Neuron (in vitro differentiated cells): ENCODE data around the gene POU2AF3.
"Not testable (repeated sequence)": the region's sequence is repeated elsewhere in the genome, so short reads cannot be mapped to it uniquely, and the experiment has no call there.

ENCODE experiments used
- H2AFZ ChIP-seq: one replicate; pipeline ENCODE4 v1.6.1; 2013; ENCODE audit warnings: low read depth, mild to moderate bottlenecking, inconsistent platforms, low read length, moderate library complexity
- H3K27me3 ChIP-seq: one replicate; pipeline ENCODE4 v1.6.1; 2013; ENCODE audit warnings: low read length; ENCODE audit not compliant: insufficient read depth
- H3K36me3 ChIP-seq: one replicate; pipeline ENCODE4 v1.6.1; 2013; ENCODE audit warnings: low read length; ENCODE audit not compliant: insufficient read depth
- H3K4me1 ChIP-seq: one replicate; pipeline ENCODE4 v1.6.1; 2013; ENCODE audit warnings: low read length; ENCODE audit not compliant: insufficient read depth
- H3K4me3 ChIP-seq: 2 replicates; pipeline ENCODE4 v1.5.1; 2013; ENCODE audit warnings: mild to moderate bottlenecking, low read length, moderate library complexity
- H3K9me3 ChIP-seq: one replicate; pipeline ENCODE4 v1.6.1; 2013; ENCODE audit warnings: low read length

POU2AF3 gene

GRCh38 chr11:111305162-111305802, 6.9 kb downstream of the POU2AF3 start:
- no peaks in the 10 kb centered on the region for H3K36me3 ChIP-seq
- peaks cover 21% of the 10 kb centered on the region for H3K27me3 ChIP-seq
- H2AFZ ChIP-seq, result no peak overlapping the region
- no peak overlapping the region for H3K4me3 ChIP-seq
- H3K9me3 ChIP-seq, result no peaks in the 10 kb centered on the region
- H3K4me1 ChIP-seq, result no peaks in the 10 kb centered on the region

GRCh38 chr11:111305876-111306275, 7.5 kb downstream of the POU2AF3 start:
- Histone ChIP-seq H2AFZ (no peak overlapping the region), H3K9me3 (no peaks in the 10 kb centered on the region), H3K27me3 (peaks cover 15% of the 10 kb centered on the region), H3K36me3 (no peaks in the 10 kb centered on the region), H3K4me3 (no peak overlapping the region), H3K4me1 (no peaks in the 10 kb centered on the region)

DNA sequence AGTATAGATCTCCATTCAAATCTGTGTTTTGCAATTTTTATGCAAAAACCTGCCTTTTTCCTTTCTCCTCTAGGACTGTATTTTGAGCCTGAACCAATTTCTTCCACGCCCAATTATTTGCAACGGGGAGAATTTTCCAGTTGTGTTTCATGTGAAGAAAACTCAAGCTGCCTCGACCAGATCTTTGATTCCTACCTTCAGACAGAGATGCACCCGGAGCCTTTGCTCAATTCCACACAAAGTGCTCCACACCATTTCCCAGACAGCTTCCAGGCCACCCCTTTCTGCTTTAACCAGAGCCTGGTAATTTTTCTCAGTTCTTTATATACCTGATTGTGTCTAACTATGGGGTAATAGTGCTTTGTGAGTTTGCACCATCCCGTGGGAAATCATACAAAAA, 8.0 kb downstream of the POU2AF3 start:
- no peaks in the 10 kb centered on the region for H3K36me3 ChIP-seq
- H3K4me3 ChIP-seq, result no peak overlapping the region
- H3K27me3 ChIP-seq, result peaks cover 10% of the 10 kb centered on the region
- no peak overlapping the region for H2AFZ ChIP-seq
- H3K9me3 ChIP-seq, result no peaks in the 10 kb centered on the region
- no peaks in the 10 kb centered on the region for H3K4me1 ChIP-seq

- Histone ChIP-seq H2AFZ (no peak overlapping the region), H3K36me3 (no peaks in the 10 kb centered on the region), H3K4me3 (no peak overlapping the region), H3K4me1 (no peaks in the 10 kb centered on the region), H3K9me3 (no peaks in the 10 kb centered on the region), H3K27me3 (peaks cover 8% of the 10 kb centered on the region)
These were observed 9.2 kb downstream of the POU2AF3 start for GRCh38 chr11:111307472-111308108.

DNA sequence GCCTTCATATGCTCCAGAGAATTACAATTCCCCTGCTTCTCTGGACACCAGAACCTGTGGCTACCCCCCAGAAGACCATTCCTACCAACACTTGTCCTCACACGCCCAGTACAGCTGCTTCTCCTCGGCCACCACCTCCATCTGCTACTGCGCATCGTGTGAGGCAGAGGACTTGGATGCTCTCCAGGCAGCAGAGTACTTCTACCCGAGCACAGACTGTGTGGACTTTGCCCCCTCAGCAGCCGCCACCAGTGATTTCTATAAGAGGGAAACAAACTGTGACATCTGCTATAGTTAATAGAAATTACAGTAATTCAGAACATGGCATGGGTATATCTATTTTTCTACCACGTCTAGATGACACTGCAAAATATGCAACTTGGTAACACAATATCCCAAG, 9.8 kb downstream of the POU2AF3 start:
- H3K36me3 ChIP-seq, result no peaks in the 10 kb centered on the region
- no peaks in the 10 kb centered on the region for H3K9me3 ChIP-seq
- H3K27me3 ChIP-seq, result peaks cover 8% of the 10 kb centered on the region
- no peak overlapping the region for H2AFZ ChIP-seq
- no peaks in the 10 kb centered on the region for H3K4me1 ChIP-seq
- H3K4me3 ChIP-seq, result no peak overlapping the region

DNA sequence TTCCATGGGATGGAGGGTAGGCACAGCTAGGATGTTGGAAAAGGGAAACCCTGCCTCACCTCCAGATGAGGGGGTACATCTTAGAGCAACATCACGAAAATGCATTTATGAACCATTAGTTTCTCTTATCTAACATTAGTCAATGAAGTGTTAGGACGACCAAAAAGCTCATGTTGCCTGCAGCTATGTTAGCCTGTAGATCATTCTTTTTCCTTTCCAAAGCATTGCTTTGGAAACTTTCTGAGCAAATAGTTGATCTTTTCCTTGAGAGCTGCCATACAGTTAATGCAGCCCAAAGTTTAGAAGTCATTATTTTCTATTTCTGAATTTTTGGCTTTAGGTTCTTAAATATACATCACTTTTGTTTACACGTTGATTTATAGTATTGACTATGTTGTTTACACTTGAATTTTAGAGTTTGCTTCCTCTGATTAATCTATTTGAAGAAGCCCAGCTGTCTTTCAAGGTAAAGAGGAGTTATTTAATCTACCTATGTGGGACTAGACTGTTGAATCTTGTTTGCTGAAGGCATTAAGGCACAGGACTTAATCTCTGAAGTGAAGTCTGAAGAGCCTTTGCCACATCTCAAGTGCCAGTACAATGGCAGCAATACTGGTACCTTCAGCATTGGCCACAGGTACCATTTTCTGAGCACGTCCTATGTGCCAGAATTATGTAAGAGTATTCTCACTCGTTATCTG, 11.0 kb downstream of the POU2AF3 start:
- Histone ChIP-seq H2AFZ (no peak overlapping the region), H3K4me3 (no peak overlapping the region), H3K9me3 (no peaks in the 10 kb centered on the region), H3K27me3 (peaks cover 8% of the 10 kb centered on the region), H3K4me1 (no peaks in the 10 kb centered on the region), H3K36me3 (no peaks in the 10 kb centered on the region)

DNA sequence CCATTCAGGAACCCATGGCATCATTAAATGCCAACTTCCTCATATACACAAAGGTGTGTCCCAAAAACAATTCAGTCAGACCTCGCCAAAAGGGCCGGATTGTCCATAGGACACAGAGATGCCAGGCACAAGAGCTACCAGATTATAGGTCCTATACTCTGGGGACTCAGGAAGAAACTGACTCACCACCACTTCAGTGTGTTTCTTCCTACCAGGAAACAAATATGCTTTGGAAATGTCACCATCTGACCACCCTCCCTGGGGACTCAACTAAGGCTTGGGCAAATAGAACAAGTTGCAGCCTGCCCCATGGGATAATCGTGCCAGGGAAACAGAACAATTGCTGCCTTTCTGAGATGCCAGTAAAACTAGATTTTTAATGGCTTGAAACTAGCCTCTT, 11.7 kb downstream of the POU2AF3 start:
- Histone ChIP-seq H3K36me3 (no peaks in the 10 kb centered on the region), H3K9me3 (no peaks in the 10 kb centered on the region), H2AFZ (no peak overlapping the region), H3K4me1 (no peaks in the 10 kb centered on the region), H3K27me3 (peaks cover 8% of the 10 kb centered on the region), H3K4me3 (no peak overlapping the region)

DNA sequence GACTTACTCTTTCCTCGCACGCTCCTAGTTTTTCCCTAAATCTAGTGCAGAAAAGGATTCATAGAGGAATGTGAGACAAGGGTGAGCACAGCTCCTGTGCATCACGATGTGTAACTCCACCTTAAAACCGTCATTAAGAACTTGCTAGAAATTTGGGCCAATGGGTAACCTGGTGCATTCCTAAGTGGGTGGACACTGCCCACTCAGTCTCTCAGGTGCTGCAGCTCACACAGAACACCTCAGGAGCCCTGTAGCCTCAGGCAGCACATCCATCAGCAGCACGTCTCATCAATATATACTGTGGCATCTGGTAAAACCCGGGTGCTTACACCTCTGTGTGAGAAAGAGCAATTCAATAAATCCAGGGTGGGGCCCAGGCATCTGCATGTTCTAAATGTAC, 12.4 kb downstream of the POU2AF3 start:
- Histone ChIP-seq H3K4me1 (no peaks in the 10 kb centered on the region), H3K4me3 (no peak overlapping the region), H3K27me3 (peaks cover 3% of the 10 kb centered on the region), H2AFZ (no peak overlapping the region), H3K36me3 (no peaks in the 10 kb centered on the region), H3K9me3 (no peaks in the 10 kb centered on the region)

- no peaks in the 10 kb centered on the region for H3K36me3 ChIP-seq
- no peaks in the 10 kb centered on the region for H3K9me3 ChIP-seq
- no peaks in the 10 kb centered on the region for H3K4me1 ChIP-seq
- H3K4me3 ChIP-seq, result no peak overlapping the region
- H2AFZ ChIP-seq, result no peak overlapping the region
- H3K27me3 ChIP-seq, result no peaks in the 10 kb centered on the region
These were observed 13.7 kb downstream of the POU2AF3 start for GRCh38 chr11:111312076-111312475.

GRCh38 chr11:111319296-111319695, 20.9 kb downstream of the POU2AF3 start:
- H3K4me3 ChIP-seq, result no peak overlapping the region
- H2AFZ ChIP-seq, result no peak overlapping the region
- H3K9me3 ChIP-seq, result no peaks in the 10 kb centered on the region
- no peaks in the 10 kb centered on the region for H3K4me1 ChIP-seq
- no peaks in the 10 kb centered on the region for H3K36me3 ChIP-seq
- no peaks in the 10 kb centered on the region for H3K27me3 ChIP-seq

GRCh38 chr11:111320199-111320598, 21.9 kb downstream of the POU2AF3 start:
- H3K36me3 ChIP-seq, H3K27me3 ChIP-seq, H3K9me3 ChIP-seq, H3K4me1 ChIP-seq, H2AFZ ChIP-seq, H3K4me3 ChIP-seq: not testable (repeated sequence)

GRCh38 chr11:111320728-111321568, 22.6 kb downstream of the POU2AF3 start:
- no peaks in the 10 kb centered on the region for H3K27me3 ChIP-seq
- H3K4me3 ChIP-seq, result no peak overlapping the region
- H3K4me1 ChIP-seq, result no peaks in the 10 kb centered on the region
- H3K9me3 ChIP-seq, result no peaks in the 10 kb centered on the region
- no peaks in the 10 kb centered on the region for H3K36me3 ChIP-seq
- H2AFZ ChIP-seq, result no peak overlapping the region

DNA sequence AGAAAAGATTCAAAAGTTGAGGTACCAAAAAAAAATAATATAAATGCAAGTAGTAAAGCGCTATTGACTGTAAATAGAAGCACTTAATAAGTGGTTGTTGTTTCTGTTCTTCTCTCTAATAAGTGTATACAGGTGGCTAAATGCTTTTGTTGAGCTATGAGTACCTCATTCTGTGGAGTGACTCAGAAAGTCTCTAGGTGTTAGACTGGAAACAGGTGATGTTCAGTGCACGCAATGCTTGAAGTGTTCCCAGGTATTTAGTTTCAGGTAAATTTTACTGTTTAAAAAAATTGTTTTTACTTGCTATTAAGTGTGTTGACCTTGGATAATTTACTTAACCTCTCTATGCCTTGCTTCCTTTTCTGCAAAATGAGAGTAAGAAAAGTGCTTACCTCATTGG, 24.2 kb downstream of the POU2AF3 start:
- H3K4me3 ChIP-seq, result no peak overlapping the region
- H3K4me1 ChIP-seq, result no peaks in the 10 kb centered on the region
- H3K27me3 ChIP-seq, result no peaks in the 10 kb centered on the region
- no peaks in the 10 kb centered on the region for H3K9me3 ChIP-seq
- no peak overlapping the region for H2AFZ ChIP-seq
- H3K36me3 ChIP-seq, result no peaks in the 10 kb centered on the region
